Kidney epithelial cell (primary cell): ENCODE results near the gene TBC1D24. TPM values are rescaled to one million over a fixed set of nuclear protein-coding genes. Genes with fewer than 3 reads are reported as not detected.

ENCODE experiments used
- DNase-seq: peaks from one replicate; pipeline ENCODE4 v3.0.0-alpha.2; 2010; ENCODE audit warnings: low read depth
- H3K27me3 ChIP-seq: 2 replicates; pipeline ENCODE4 v1.6.0; 2011; ENCODE audit warnings: low read length; ENCODE audit not compliant: control insufficient read depth, insufficient read depth
- H3K36me3 ChIP-seq: 2 replicates; pipeline ENCODE4 v1.5.1; 2011; ENCODE audit warnings: low read length; ENCODE audit not compliant: control insufficient read depth, insufficient read depth
- H3K4me3 ChIP-seq: 2 replicates; pipeline ENCODE4 v1.5.1; 2011; ENCODE audit warnings: low read depth, mild to moderate bottlenecking, control low read depth, low read length
- total RNA-seq: library from RNA; depleted of rRNA; stranded (reverse); fragments of >200 nt; gene quantifications from 2 replicates; pipeline ENCODE4 v1.2.3, GENCODE V29; 2015
- TF ChIP-seq, protein P1 (sequence below): IDR thresholded peaks from 2 replicates; pipeline ENCODE4 v1.5.1; 2011; ENCODE audit warnings: mild to moderate bottlenecking, moderate library complexity, low read length, control low read depth, inconsistent platforms; ENCODE audit not compliant: insufficient read depth, poor library complexity, severe bottlenecking

Gene TBC1D24
- total RNA-seq, 1 donor from 2014 or later = 14.5 TPM

GRCh38 chr16:2492292-2492691 lies 17.4 kb downstream of the TBC1D24 start:
- Histone ChIP-seq H3K27me3 (no peaks in the 10 kb centered on the region), H3K4me3 (no peak overlapping the region), H3K36me3 (peaks cover 5% of the 10 kb centered on the region)
- no peak for DNase-seq
- TF ChIP-seq, protein P1, sequence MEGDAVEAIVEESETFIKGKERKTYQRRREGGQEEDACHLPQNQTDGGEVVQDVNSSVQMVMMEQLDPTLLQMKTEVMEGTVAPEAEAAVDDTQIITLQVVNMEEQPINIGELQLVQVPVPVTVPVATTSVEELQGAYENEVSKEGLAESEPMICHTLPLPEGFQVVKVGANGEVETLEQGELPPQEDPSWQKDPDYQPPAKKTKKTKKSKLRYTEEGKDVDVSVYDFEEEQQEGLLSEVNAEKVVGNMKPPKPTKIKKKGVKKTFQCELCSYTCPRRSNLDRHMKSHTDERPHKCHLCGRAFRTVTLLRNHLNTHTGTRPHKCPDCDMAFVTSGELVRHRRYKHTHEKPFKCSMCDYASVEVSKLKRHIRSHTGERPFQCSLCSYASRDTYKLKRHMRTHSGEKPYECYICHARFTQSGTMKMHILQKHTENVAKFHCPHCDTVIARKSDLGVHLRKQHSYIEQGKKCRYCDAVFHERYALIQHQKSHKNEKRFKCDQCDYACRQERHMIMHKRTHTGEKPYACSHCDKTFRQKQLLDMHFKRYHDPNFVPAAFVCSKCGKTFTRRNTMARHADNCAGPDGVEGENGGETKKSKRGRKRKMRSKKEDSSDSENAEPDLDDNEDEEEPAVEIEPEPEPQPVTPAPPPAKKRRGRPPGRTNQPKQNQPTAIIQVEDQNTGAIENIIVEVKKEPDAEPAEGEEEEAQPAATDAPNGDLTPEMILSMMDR = no peak

GRCh38 chr16:2493605-2494004 lies 18.7 kb downstream of the TBC1D24 start:
- Histone ChIP-seq H3K27me3 (no peaks in the 10 kb centered on the region), H3K4me3 (no peak overlapping the region), H3K36me3 (peaks cover 5% of the 10 kb centered on the region)
- DNase-seq = no peak
- TF ChIP-seq, protein P1 = no peak

DNA sequence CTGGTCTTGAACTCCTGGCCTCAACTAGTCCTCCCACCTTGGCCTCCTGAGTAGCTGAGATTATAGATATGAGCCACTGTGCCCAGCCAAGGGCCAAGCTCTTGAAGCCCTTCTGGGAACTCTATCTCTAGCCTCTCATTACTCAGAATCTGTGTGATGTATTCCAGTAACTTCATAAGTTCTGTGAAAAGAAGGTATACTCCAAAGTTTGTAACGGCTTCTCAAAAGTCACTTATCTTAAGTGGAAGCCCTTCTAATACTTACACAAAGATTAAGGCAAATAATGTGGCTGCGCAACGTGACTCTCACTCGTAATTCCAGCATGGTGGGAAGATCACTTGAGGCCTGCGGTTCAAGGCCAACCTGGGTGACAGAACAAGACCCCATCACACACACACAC lies 19.7 kb downstream of the TBC1D24 start:
- TF ChIP-seq, protein P1 = no peak
- no peak for DNase-seq
- no peak overlapping the region for H3K4me3 ChIP-seq
- peaks cover 5% of the 10 kb centered on the region for H3K36me3 ChIP-seq
- no peaks in the 10 kb centered on the region for H3K27me3 ChIP-seq

DNA sequence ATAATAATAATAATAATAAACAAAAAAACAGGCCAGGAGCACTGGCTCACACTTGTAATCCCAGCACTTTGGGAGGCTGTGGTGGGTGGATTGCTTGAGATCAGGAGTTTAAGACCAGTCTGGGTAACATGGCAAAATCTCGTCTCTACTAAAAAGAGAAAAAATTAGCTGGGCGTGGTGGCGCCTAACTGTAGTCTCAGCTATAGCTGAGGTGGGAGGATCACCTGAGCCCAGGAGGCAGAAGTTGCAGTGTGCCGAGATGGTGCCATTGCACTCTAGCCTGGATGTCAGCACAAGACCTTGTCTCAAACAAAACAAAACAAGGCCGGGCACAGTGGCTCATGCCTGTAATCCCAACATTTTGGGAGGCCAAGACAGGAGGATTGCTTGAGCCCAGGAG lies 20.1 kb downstream of the TBC1D24 start:
- no peak overlapping the region for H3K4me3 ChIP-seq
- no peak for DNase-seq
- peaks cover 5% of the 10 kb centered on the region for H3K36me3 ChIP-seq
- TF ChIP-seq, protein P1 = no peak
- H3K27me3 ChIP-seq = no peaks in the 10 kb centered on the region

DNA sequence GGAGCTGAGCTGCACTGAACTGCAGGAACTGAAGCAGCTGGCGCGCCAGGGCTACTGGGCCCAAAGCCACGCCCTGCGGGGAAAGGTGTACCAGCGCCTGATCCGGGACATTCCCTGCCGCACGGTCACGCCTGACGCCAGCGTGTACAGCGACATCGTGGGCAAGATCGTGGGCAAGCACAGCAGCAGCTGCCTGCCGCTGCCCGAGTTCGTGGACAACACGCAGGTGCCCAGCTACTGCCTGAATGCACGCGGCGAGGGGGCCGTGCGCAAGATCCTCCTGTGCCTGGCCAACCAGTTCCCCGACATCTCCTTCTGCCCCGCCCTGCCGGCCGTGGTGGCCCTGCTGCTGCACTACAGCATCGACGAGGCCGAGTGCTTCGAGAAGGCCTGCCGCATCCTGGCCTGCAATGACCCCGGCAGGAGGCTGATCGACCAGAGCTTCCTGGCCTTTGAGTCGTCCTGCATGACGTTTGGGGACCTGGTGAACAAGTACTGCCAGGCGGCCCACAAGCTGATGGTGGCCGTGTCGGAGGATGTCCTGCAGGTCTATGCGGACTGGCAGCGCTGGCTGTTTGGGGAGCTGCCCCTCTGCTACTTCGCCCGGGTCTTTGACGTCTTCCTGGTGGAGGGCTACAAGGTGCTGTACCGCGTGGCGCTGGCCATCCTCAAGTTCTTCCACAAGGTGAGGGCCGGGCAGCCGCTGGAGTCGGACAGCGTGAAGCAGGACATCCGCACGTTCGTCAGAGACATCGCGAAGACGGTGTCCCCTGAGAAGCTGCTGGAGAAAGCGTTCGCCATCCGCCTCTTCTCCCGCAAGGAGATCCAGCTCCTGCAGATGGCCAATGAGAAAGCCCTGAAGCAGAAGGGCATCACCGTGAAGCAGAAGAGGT lies 21.5 kb downstream of the TBC1D24 start:
- DNase-seq = no peak
- Histone ChIP-seq H3K4me3 (no peak overlapping the region), H3K36me3 (peaks cover 5% of the 10 kb centered on the region), H3K27me3 (no peaks in the 10 kb centered on the region)
- TF ChIP-seq, protein P1 = no peak
